HEK293T (cell line): ENCODE measurements around the gene NSG1.

Experiments used
- ARNT ChIP-seq: fragments of 450-650 bp; IDR thresholded peaks from 2 replicates; pipeline ENCODE4 v1.6.1; 2017; ENCODE audit warnings: mild to moderate bottlenecking
- BHLHE40 ChIP-seq: fragments of 450-650 bp; IDR thresholded peaks from 2 replicates; pipeline ENCODE4 v1.6.1; 2016; ENCODE audit warnings: mild to moderate bottlenecking, moderate library complexity, borderline replicate concordance
- ELF4 ChIP-seq: fragments of 450-650 bp; IDR thresholded peaks from 2 replicates; pipeline ENCODE4 v1.6.1; 2017; ENCODE audit warnings: antibody characterized with exemption
- FOXM1 ChIP-seq: fragments of 450-650 bp; IDR thresholded peaks from 2 replicates; pipeline ENCODE4 v1.6.1; 2017; ENCODE audit warnings: mild to moderate bottlenecking, borderline replicate concordance
- LEF1 ChIP-seq: fragments of 450-650 bp; IDR thresholded peaks from 2 replicates; pipeline ENCODE4 v1.6.1; 2017; ENCODE audit warnings: mild to moderate bottlenecking, borderline replicate concordance
- PKNOX1 ChIP-seq: fragments of 450-650 bp; IDR thresholded peaks from 2 replicates; pipeline ENCODE4 v1.6.1; 2016
- SP1 ChIP-seq: fragments of 450-650 bp; IDR thresholded peaks from 2 replicates; pipeline ENCODE4 v1.6.1; 2017
- SUZ12 ChIP-seq: fragments of 450-650 bp; IDR thresholded peaks from 2 replicates; pipeline ENCODE4 v1.6.1; 2016; ENCODE audit warnings: mild to moderate bottlenecking
- TARDBP ChIP-seq: fragments of 450-650 bp; IDR thresholded peaks from 2 replicates; pipeline ENCODE4 v1.6.1; 2016
- ZNF384 ChIP-seq: fragments of 450-650 bp; IDR thresholded peaks from 2 replicates; pipeline ENCODE4 v1.6.1; 2016

- TF ChIP-seq SP1, result no peak
- no peak for TF ChIP-seq ELF4
- no peak for TF ChIP-seq LEF1
- no peak for TF ChIP-seq TARDBP
- TF ChIP-seq PKNOX1, result no peak
- TF ChIP-seq FOXM1, result no peak
- TF ChIP-seq BHLHE40, result no peak
- no peak for TF ChIP-seq SUZ12
- TF ChIP-seq ZNF384, result no peak
- TF ChIP-seq ARNT, result no peak
Observed at GRCh38 chr4:4437798-4438470, 51.0 kb downstream of the NSG1 start.
